GM21447 (cell line): ENCODE data around the gene ACTR5.
A peak's percentile ranks its signal among the peaks of the same experiment; 100 is the strongest.

Experiments used
- ATAC-seq: cut with Tn5 transposase; IDR thresholded peaks from one replicate; pipeline ENCODE4 v1.9.1; 2021; ENCODE audit not compliant: unreplicated experiment

ACTR5 gene

DNA sequence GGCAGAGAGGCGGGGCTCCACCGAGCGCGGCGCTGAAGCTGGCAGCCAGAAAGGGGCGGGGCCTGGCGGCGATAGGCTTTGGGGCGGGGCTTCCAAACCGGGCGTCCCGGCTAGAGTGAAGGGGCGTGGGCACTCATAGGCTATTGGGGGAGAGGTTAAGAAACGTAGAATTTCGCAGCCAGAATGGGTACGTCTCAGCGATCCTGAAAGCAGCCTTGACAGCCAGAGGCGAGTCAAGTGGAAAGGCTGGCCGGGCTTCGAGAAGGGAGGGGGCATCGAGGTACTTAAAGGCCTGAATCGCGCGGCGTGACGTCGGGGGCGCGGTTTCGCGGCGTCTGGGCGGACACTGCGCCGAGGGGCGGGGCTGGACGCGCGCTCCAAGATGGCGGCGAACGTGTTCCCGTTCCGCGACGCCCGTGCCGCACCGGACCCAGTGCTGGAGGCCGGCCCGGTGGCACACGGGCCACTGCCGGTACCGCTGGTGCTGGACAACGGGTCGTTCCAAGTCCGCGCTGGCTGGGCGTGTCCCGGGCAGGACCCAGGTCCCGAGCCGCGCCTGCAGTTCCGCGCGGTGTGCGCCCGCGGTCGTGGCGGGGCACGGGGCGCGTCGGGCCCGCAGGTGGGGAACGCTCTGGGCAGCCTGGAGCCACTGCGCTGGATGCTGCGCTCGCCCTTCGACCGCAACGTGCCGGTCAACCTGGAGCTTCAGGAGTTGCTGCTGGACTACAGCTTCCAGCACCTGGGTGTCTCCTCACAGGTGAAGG, at the start of gene ACTR5:
Gene ACTR5, plus strand, starts transcription at position 364 of the 764 bp plus-strand sequence. Its CDS starts 19 bp downstream, at position 383.
- ATAC-seq, result peak; percentile 90

- ATAC-seq, result no peak
These were observed 49.7 kb upstream of the ACTR5 start for GRCh38 chr20:38698541-38698940.

- ATAC-seq, result no peak
These were observed 48.1 kb upstream of the ACTR5 start for GRCh38 chr20:38700141-38700540.

DNA sequence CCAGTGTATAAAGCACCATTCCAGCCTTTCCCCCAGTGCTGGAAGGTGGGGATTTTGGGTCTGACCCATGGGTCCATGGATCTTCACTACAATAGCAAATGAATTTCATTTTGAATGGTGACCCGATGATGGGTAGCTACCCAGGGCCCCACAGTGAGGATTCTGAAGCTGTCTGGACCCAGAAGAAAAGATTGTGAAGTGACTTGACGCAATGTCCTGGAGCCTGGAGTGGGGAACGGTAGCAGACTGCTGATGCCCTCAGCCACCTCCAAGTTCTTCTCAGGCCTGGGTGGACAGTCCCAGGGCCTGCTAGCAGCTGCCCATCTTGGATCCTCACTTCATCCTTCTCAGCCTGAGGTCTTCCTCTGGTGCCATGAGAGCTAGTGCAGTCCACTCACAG, 47.3 kb upstream of the ACTR5 start:
- no peak for ATAC-seq

- ATAC-seq, result no peak
These were observed 44.7 kb upstream of the ACTR5 start for GRCh38 chr20:38703526-38703925.

DNA sequence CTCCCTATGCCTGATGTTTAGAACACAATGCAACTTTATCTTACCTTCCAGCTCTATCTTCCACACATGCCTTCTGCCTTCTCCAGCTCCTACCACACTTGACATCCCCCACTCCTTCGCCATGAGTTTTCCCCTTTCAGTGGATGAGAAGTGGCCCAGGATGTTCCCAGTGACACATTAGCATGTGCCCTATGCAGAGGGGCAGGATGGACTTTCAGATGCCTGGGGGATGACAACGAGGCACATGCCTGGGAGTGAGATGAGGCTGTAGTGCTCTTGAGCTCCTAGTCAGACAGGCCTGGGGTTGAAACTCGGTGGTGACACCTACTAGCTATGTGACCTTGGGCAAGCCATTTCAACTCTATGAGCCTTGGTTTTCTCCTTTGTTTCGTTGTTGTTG, 44.1 kb upstream of the ACTR5 start:
- no peak for ATAC-seq

DNA sequence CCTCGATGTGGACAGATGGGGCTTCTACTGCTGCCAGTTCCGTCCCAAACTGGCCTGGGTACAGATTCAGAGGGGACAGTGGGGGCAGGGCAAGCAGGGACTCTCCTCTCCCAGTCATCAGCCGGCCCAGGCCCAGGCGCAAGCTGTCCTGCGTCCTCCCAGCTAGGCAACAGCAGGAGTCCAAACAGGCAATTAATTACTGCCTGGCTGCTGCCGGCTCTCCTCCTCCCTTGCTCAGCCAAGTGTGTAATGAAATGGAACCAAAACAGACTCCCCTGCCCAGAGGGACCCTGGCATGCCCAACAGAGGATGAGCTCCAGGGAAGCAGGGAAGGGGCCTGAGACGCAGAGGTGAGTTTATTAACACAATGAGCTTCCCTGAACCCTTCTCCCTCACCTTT, 41.8 kb upstream of the ACTR5 start:
- no peak for ATAC-seq

- ATAC-seq, result no peak
These were observed 34.0 kb upstream of the ACTR5 start for GRCh38 chr20:38714308-38714707.

- ATAC-seq, result no peak
These were observed 32.6 kb upstream of the ACTR5 start for GRCh38 chr20:38715646-38716045.

DNA sequence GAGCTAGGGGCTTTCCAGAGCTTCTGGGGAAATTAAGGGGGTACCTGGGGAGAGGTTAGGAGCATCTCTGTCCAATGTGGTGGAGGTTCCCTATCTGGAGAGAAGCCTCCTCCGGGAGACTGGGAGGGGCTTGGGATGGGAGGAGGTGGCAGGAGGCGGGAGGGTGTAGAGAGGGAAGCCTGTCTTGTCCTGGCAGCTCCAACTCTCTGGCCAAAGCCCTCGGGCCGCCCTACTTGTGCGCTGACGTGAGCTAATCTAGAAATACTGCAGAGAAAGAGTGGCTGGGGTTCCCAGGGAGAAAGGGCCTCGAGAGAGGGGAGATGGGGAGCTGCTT, 25.6 kb upstream of the ACTR5 start:
- no peak for ATAC-seq

GRCh38 chr20:38723017-38723847, 25.0 kb upstream of the ACTR5 start:
- no peak for ATAC-seq

GRCh38 chr20:38723848-38724625, 24.2 kb upstream of the ACTR5 start, which contains the start of gene SLC32A1:
Gene SLC32A1 (plus strand): TSS chr20:38724486. CDS start chr20:38724725, 239 bp downstream.
- no peak for ATAC-seq

DNA sequence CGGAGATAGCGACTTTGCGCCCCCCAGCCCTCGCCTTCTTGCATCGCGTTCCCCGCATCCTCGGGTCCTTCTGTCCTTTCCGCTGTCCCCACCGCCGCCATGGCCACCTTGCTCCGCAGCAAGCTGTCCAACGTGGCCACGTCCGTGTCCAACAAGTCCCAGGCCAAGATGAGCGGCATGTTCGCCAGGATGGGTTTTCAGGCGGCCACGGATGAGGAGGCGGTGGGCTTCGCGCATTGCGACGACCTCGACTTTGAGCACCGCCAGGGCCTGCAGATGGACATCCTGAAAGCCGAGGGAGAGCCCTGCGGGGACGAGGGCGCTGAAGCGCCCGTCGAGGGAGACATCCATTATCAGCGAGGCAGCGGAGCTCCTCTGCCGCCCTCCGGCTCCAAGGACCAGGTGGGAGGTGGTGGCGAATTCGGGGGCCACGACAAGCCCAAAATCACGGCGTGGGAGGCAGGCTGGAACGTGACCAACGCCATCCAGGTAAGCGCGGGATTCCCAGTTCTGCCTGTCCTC, 23.6 kb upstream of the ACTR5 start:
- ATAC-seq, result no peak

GRCh38 chr20:38725148-38725901, 22.9 kb upstream of the ACTR5 start:
- no peak for ATAC-seq

DNA sequence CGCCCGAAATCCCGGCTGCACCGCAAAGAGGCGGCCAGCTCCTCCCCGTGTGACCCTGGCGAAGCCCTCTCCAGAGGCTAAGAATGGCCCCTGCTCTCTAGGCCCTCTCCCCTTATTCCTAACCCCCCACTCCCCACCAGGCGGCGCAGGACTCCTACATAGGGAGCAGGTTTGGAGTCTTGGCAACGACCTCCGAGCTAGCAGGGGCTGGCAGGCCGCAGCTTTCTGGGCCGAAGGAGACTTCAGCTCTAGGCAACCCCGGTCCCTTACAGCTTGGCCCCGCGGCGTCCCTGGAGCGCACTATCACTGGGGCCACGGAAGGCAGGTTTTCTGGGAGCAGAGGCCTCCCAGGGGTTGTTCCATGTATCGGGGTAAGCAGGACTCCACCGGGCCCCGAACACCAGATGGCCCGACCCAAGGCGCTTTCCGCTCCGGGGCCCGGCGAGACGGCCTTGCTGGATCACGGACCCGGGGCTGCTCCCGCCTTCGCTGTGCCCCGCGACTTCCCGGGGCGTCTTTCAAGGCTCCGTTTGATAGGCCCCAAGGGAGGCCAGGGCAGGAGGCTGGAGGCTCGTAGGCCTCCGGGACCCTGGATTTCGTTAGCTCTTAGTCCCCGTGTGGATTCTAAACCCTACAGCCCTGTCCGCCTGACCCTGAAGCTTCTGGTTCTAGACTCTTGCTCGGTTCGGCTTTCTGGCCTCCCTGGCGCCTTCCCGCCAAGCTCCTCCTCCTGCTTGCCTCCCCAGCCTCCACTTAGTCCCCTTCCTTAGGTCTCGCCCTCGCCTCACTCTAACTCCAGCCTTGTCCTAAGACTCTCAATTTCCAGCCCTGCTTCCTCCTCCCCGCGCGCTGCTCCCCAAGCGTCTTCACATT, 22.1 kb upstream of the ACTR5 start:
- no peak for ATAC-seq

DNA sequence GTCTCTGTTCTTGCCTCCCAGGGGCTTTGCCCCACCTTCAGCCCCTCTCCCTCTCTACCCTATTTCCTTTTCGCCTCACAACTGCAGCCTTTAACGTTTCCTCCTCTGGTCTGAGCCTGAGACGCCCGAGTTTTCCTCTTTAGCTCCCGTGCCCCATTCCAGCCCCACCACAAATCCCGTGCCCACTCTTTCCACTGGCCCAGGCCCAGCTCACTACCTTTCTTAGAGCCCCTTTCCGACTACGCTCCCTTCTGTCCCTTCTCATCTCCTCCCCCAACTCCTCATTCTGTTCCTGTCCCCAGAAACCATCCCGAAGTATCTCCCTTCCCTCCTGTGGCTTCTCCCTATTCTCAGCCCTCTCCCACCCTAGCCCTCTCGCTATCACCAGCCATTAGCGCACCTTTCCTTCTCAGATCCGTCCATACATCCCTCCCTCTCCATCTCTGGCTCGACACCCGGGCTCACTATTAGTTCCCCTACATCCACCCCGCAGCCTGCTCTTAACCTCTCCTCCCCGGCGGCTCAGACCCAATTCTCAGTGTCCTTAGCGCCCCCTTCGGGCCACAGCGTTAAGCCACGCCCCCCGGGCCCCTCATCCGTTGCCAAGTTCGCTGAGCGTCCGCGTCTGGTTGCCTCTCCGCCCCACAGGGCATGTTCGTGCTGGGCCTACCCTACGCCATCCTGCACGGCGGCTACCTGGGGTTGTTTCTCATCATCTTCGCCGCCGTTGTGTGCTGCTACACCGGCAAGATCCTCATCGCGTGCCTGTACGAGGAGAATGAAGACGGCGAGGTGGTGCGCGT, 21.3 kb upstream of the ACTR5 start:
- ATAC-seq, result no peak

- ATAC-seq, result no peak
These were observed 20.6 kb upstream of the ACTR5 start for GRCh38 chr20:38727607-38728190.

DNA sequence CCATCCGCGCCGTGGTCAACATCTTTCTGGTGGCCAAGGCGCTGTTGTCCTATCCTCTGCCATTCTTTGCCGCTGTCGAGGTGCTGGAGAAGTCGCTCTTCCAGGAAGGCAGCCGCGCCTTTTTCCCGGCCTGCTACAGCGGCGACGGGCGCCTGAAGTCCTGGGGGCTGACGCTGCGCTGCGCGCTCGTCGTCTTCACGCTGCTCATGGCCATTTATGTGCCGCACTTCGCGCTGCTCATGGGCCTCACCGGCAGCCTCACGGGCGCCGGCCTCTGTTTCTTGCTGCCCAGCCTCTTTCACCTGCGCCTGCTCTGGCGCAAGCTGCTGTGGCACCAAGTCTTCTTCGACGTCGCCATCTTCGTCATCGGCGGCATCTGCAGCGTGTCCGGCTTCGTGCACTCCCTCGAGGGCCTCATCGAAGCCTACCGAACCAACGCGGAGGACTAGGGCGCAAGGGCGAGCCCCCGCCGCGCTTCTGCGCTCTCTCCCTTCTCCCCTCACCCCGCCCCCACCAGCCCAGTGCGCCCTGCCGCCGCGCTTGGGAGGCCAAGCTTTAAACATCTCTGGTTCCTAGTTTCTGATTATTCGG, 20.0 kb upstream of the ACTR5 start:
- no peak for ATAC-seq
